Measurements from ENCODE around the gene TANGO2.

- no peak for TF ChIP-seq CTCF (IDR thresholded peaks at IDR 0.05)
- TF ChIP-seq POLR2A (IDR thresholded peaks at IDR 0.05), result no peak
These were observed 35.9 kb downstream of the TANGO2 start for GRCh38 chr22:20056696-20057386.

All from adrenal gland (tissue), 5 donors.